Nephron progenitor cell (in vitro differentiated cells): ENCODE data around the gene FOSL1.

ENCODE experiments used
- DNase-seq: peaks from one replicate; pipeline ENCODE4 v3.0.0; 2021
- H3K27ac Mint-ChIP-seq: 2 replicates; pipeline ENCODE4 v1.8.0; 2021; ENCODE audit warnings: mild to moderate bottlenecking, moderate library complexity, mixed read lengths
- H3K27me3 Mint-ChIP-seq: 2 replicates; pipeline ENCODE4 v1.8.0; 2021; ENCODE audit warnings: mild to moderate bottlenecking, low read depth, mixed read lengths; ENCODE audit not compliant: poor library complexity
- H3K36me3 Mint-ChIP-seq: 2 replicates; pipeline ENCODE4 v1.8.0; 2021; ENCODE audit warnings: low read depth, mixed read lengths
- H3K4me1 Mint-ChIP-seq: 2 replicates; pipeline ENCODE4 v1.8.0; 2021; ENCODE audit warnings: mixed read lengths
- H3K4me3 Mint-ChIP-seq: 2 replicates; pipeline ENCODE4 v1.8.0; 2021; ENCODE audit warnings: mild to moderate bottlenecking, moderate library complexity, mixed read lengths
- H3K9me3 Mint-ChIP-seq: 2 replicates; pipeline ENCODE4 v1.8.0; 2021; ENCODE audit warnings: mild to moderate bottlenecking, moderate library complexity, mixed read lengths
- TF ChIP-seq, protein P1 (sequence below): fragments of 200-600 bp; sonication (generic); IDR thresholded peaks from 2 replicates; pipeline ENCODE4 v1.5.0; 2021; ENCODE audit warnings: antibody characterized with exemption

FOSL1 gene

DNA sequence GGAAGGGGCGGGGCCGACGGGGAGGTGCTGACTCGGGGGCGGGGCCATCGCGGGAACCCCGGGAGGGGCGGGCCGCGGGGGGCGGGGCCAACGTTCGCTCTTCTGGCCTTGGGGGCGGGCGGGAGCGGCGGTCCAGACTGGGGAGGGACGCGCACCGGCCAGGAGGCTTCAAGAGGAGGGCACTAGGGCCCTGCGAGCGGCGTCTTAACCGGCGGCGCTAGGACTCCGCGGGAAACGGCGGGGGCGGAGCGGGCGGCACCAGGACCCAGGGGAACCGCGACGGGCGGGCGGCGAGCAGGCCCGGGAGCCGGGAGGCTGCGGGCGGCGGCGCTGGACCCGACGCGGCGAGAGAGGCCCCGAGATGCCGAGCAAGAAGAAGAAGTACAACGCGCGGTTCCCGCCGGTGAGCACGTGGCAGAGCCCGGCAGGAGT, 19.0 kb upstream of the FOSL1 start, which contains the start of gene DRAP1:
Gene DRAP1, plus strand, starts transcription at position 286 of the 432 bp plus-strand sequence. Its CDS starts 76 bp downstream, at position 362.
- peaks cover 31% of the 10 kb centered on the region for H3K4me1 Mint-ChIP-seq
- TF ChIP-seq, protein P1, sequence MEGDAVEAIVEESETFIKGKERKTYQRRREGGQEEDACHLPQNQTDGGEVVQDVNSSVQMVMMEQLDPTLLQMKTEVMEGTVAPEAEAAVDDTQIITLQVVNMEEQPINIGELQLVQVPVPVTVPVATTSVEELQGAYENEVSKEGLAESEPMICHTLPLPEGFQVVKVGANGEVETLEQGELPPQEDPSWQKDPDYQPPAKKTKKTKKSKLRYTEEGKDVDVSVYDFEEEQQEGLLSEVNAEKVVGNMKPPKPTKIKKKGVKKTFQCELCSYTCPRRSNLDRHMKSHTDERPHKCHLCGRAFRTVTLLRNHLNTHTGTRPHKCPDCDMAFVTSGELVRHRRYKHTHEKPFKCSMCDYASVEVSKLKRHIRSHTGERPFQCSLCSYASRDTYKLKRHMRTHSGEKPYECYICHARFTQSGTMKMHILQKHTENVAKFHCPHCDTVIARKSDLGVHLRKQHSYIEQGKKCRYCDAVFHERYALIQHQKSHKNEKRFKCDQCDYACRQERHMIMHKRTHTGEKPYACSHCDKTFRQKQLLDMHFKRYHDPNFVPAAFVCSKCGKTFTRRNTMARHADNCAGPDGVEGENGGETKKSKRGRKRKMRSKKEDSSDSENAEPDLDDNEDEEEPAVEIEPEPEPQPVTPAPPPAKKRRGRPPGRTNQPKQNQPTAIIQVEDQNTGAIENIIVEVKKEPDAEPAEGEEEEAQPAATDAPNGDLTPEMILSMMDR = no peak

DNA sequence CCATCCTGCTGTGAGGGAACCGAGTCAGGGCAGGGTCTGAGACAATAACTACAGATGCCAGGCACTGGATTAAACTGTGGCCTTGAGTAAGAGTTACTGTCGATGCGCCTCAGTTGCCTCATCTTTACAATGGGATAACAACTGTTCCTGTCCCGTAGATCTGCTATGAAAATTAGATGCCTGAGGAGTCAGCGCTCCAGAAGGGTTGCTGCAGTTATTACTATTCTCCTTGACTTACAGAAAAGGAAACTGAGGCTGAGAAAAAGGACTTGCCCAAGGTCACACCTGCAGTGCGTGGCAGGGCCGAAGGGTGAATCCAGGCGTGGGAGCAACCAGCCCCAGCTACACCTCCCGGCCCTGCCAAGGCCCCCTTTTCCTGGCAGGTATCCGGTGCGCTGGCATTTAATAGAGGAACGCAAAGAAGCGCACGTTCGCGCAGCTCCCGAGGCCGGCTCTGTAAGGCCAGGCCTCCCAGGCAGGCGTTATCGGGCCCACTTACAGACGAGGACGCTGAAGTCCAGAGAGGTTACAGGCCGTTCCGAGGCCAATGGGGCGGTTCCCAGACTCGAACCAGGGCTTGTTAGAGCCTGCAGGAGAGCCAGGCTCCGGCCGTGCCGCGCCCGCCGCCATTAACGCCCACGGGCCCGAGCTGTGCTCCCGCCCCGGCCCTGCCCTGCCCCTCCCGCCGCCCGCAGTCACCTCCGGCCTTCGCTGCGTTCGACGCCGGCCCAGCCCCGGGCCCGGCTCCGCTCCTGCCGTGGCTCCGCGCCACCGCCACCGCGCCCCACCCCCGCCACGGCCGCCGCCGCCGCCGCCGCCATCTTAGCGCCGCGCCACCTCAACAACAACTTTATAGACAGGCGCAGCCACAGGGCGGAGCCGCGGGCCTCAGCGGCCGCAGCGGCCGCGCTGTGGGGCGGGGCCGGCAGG, 18.3 kb upstream of the FOSL1 start, which contains the start of gene C11orf68:
Gene C11orf68, minus strand, starts transcription at position 852 of the 930 bp plus-strand sequence. Its CDS starts 31 bp downstream, at position 821.
- Mint-ChIP-seq H3K27ac (no peak within 1 kb of the TSS), H3K36me3 (peaks cover 25% of the 10 kb centered on the region), H3K4me3 (peak within 1 kb of the TSS; percentile 88), H3K27me3 (no peaks in the 10 kb centered on the region), H3K4me1 (peaks cover 31% of the 10 kb centered on the region), H3K9me3 (no peaks in the 10 kb centered on the region)
- TF ChIP-seq, protein P1 = no peak
- DNase-seq = no peak

More for the DNA sequence above, 19.0 kb upstream of the FOSL1 start, which contains the start of gene DRAP1:
- Mint-ChIP-seq H3K9me3 (no peaks in the 10 kb centered on the region), H3K4me3 (peak within 1 kb of the TSS; percentile 88), H3K27me3 (no peaks in the 10 kb centered on the region), H3K36me3 (peaks cover 26% of the 10 kb centered on the region), H3K27ac (no peak within 1 kb of the TSS)
- DNase-seq = peak; percentile 100

DNA sequence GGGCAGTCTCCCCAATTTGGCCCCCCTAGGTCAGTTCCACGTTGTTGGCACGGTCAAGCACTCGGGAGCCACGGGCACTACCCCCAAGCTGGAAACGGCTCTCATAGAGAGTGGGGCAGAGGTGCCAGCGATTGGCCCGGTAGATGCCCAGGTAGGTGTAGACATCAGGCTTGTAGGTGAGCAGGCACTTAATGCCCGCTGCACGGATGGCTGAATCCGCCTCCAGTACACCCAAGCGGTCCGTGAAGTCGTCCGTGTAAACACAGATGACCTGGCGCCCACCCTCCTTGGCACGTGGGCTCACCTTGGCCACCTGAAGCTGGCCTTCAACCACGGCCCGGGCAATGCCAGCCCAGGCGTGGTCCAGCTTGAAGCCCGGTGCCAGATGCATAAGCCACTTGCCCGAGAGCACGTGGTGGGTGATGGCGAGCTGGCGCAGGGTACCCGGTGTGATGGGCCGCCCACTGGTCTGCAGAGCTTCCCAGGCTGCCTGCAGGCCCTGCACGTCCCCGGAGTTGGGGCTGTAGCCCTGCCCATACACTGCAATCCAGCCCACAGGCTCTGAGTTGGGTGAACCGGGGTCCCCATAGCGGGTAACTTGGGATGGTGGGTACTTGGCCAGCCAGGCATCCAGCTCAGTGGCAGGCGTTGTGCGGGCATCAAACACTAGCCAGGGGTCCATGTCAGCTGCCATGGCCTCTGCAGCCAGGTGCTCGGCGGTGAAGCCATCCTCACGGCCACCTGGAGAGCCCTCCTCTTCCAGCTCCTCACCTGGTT, 17.4 kb upstream of the FOSL1 start:
- H3K9me3 Mint-ChIP-seq = no peaks in the 10 kb centered on the region
- peak overlapping the region; percentile 83 for H3K4me3 Mint-ChIP-seq
- H3K36me3 Mint-ChIP-seq = peaks cover 16% of the 10 kb centered on the region
- peaks cover 31% of the 10 kb centered on the region for H3K4me1 Mint-ChIP-seq
- no peak for DNase-seq
- H3K27me3 Mint-ChIP-seq = no peaks in the 10 kb centered on the region
- TF ChIP-seq, protein P1 = no peak
- no peak overlapping the region for H3K27ac Mint-ChIP-seq

DNA sequence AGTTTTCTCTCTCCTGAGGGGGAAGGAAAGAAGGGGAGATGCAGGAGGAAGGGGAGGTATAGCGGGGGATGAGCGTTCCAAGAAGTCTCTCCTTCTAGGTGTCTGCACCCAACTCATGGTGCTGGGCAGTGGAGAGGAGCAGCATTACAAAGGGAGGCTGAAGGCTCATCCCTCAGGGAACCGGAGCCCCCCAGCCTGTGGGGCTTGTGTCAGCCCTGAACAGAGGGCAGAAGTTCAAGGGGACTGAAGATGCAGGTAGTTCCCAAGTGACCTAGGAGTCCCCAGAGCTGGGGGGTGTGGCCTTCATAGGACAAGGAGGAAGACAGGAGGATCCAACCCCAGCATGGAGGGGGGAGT, 16.9 kb upstream of the FOSL1 start:
- H3K9me3 Mint-ChIP-seq = no peaks in the 10 kb centered on the region
- no peak for DNase-seq
- H3K36me3 Mint-ChIP-seq = peaks cover 11% of the 10 kb centered on the region
- peaks cover 3% of the 10 kb centered on the region for H3K27me3 Mint-ChIP-seq
- H3K4me1 Mint-ChIP-seq = peaks cover 31% of the 10 kb centered on the region
- peak overlapping the region; percentile 32 for H3K27ac Mint-ChIP-seq
- peak overlapping the region; percentile 77 for H3K4me3 Mint-ChIP-seq
- TF ChIP-seq, protein P1 = no peak

DNA sequence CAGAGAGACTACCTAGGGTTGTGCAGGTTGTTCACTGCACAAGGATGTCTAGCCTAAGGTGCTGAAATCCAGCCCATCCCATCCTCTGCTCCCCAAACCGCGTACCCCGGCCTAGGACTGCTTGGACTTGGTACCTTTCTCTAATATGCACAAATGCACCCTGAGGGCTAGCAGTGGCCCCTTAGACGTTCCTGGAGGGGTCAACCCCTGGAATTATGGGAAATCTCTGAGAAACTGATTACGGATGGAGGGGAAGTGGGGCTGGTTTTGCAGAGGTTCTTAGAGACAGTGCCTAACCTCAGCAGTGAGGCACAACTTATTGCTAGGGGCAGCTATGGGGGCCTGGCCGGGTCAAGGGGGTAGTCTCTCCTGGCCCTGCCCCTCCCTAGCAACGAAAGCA, 16.2 kb upstream of the FOSL1 start:
- H3K9me3 Mint-ChIP-seq = no peaks in the 10 kb centered on the region
- TF ChIP-seq, protein P1 = no peak

More for the DNA sequence above, 16.2 kb upstream of the FOSL1 start:
- DNase-seq = no peak
- peaks cover 7% of the 10 kb centered on the region for H3K36me3 Mint-ChIP-seq
- H3K27me3 Mint-ChIP-seq = peaks cover 3% of the 10 kb centered on the region
- H3K27ac Mint-ChIP-seq = no peak overlapping the region
- H3K4me1 Mint-ChIP-seq = peaks cover 37% of the 10 kb centered on the region
- peak overlapping the region; percentile 77 for H3K4me3 Mint-ChIP-seq
